Chondrocyte (in vitro differentiated cells): ENCODE data around the gene RAB2B. TPM values are rescaled to one million over a fixed set of nuclear protein-coding genes. Genes with fewer than 3 reads are reported as not detected.

ENCODE experiments used
- DNase-seq: peaks from one replicate; pipeline ENCODE4 v3.0.0; 2021; ENCODE audit warnings: mixed read lengths, low spot score
- H3K27ac Mint-ChIP-seq: one replicate; pipeline ENCODE4 v1.8.0; 2021; ENCODE audit warnings: mild to moderate bottlenecking, moderate library complexity, mixed read lengths; ENCODE audit not compliant: unreplicated experiment
- H3K27me3 Mint-ChIP-seq: 2 replicates; pipeline ENCODE4 v1.8.0; 2021; ENCODE audit warnings: low read depth, mixed read lengths
- H3K36me3 Mint-ChIP-seq: 2 replicates; pipeline ENCODE4 v1.8.0; 2021; ENCODE audit warnings: low read depth, mixed read lengths
- H3K4me1 Mint-ChIP-seq: 2 replicates; pipeline ENCODE4 v1.8.0; 2021; ENCODE audit warnings: low read depth, mild to moderate bottlenecking, mixed read lengths
- H3K4me3 Mint-ChIP-seq: one replicate; pipeline ENCODE4 v1.8.0; 2021; ENCODE audit warnings: mild to moderate bottlenecking, moderate library complexity, mixed read lengths; ENCODE audit not compliant: unreplicated experiment
- H3K9me3 Mint-ChIP-seq: 2 replicates; pipeline ENCODE4 v1.8.0; 2021; ENCODE audit warnings: low read depth, mixed read lengths
- CTCF ChIP-seq: fragments of 200-600 bp; sonication (generic); IDR thresholded peaks from 2 replicates; pipeline ENCODE4 v1.5.0; 2021; ENCODE audit warnings: antibody characterized with exemption, mild to moderate bottlenecking, moderate library complexity
- total RNA-seq: library from RNA; stranded (reverse); gene quantifications from 3 replicates; pipeline ENCODE4 v1.2.1, GENCODE V29; 2021

The RAB2B gene
- total RNA-seq, 1 donor from 2014 or later, result 39.7 TPM

- peaks cover 1% of the 10 kb centered on the region for H3K36me3 Mint-ChIP-seq
- H3K4me1 Mint-ChIP-seq, result peaks cover 28% of the 10 kb centered on the region
- H3K4me3 Mint-ChIP-seq, result peak within 1 kb of the TSS; percentile 99
- no peak for TF ChIP-seq CTCF
- H3K27me3 Mint-ChIP-seq, result no peaks in the 10 kb centered on the region
- peak; percentile 97 for DNase-seq
- H3K9me3 Mint-ChIP-seq, result peaks cover 4% of the 10 kb centered on the region
- peak within 1 kb of the TSS; percentile 98 for H3K27ac Mint-ChIP-seq
Observed at GRCh38 chr14:21510735-21511657, 34.2 kb upstream of the RAB2B start, which contains the start of gene METTL3. Gene METTL3, minus strand, starts transcription at chr14:21511340. Its CDS starts 117 bp downstream, at chr14:21511223.

- H3K36me3 Mint-ChIP-seq, result peaks cover 1% of the 10 kb centered on the region
Observed at GRCh38 chr14:21509432-21510143, 32.8 kb upstream of the RAB2B start.

GRCh38 chr14:21506557-21506956, 29.8 kb upstream of the RAB2B start:
- Mint-ChIP-seq H3K27me3 (no peaks in the 10 kb centered on the region), H3K9me3 (no peaks in the 10 kb centered on the region), H3K27ac (no peak overlapping the region), H3K36me3 (peaks cover 11% of the 10 kb centered on the region), H3K4me1 (peaks cover 22% of the 10 kb centered on the region), H3K4me3 (no peak overlapping the region)
- DNase-seq, result no peak
- no peak for TF ChIP-seq CTCF

More at GRCh38 chr14:21509432-21510143, 32.8 kb upstream of the RAB2B start:
- no peaks in the 10 kb centered on the region for H3K27me3 Mint-ChIP-seq
- no peak for TF ChIP-seq CTCF
- DNase-seq, result no peak
- H3K4me3 Mint-ChIP-seq, result peak overlapping the region; percentile 99
- peak overlapping the region; percentile 98 for H3K27ac Mint-ChIP-seq
- peaks cover 28% of the 10 kb centered on the region for H3K4me1 Mint-ChIP-seq
- H3K9me3 Mint-ChIP-seq, result peaks cover 4% of the 10 kb centered on the region

GRCh38 chr14:21505012-21505553, 28.3 kb upstream of the RAB2B start:
- TF ChIP-seq CTCF, result no peak
- Mint-ChIP-seq H3K9me3 (no peaks in the 10 kb centered on the region), H3K27me3 (no peaks in the 10 kb centered on the region), H3K4me1 (peaks cover 14% of the 10 kb centered on the region), H3K4me3 (no peak overlapping the region), H3K36me3 (peaks cover 19% of the 10 kb centered on the region), H3K27ac (no peak overlapping the region)
- DNase-seq, result no peak

GRCh38 chr14:21503376-21503775, 26.6 kb upstream of the RAB2B start:
- no peaks in the 10 kb centered on the region for H3K27me3 Mint-ChIP-seq
- no peak overlapping the region for H3K27ac Mint-ChIP-seq
- H3K4me3 Mint-ChIP-seq, result no peak overlapping the region
- DNase-seq, result no peak
- H3K9me3 Mint-ChIP-seq, result no peaks in the 10 kb centered on the region
- no peak for TF ChIP-seq CTCF
- peaks cover 2% of the 10 kb centered on the region for H3K4me1 Mint-ChIP-seq
- peaks cover 31% of the 10 kb centered on the region for H3K36me3 Mint-ChIP-seq
